ENCODE measurements around the gene XIAP.

DNA sequence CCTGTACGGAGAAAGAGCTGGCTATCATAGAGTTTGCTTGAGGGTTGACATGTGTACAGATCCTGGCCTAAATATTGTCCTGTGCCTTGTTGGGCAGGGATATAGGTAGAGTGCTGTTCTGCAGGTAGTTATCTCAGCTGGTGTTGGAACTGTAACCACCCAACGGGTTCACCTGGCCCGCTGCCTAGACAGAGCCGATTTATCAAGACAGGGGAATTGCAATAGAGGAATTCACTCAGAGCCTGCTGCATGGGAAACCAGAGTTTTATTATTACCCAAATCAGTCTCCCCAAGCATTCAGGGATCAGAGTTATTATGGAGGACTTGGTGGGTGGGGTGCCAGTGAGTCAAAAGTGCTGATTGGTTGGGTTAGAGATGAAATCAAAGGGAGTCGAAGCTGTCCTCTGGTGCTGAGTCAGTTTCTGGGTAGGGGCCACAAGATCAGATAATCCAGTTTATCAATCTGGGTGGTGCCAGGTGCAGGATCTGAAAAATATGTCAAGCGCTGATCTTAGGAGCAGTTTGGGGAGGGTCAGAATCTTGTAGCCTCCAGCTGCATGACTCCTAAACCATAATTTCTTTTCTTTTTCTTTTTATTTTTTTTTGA lies 42.5 kb upstream of the XIAP start:
- TF ChIP-seq, protein P1, sequence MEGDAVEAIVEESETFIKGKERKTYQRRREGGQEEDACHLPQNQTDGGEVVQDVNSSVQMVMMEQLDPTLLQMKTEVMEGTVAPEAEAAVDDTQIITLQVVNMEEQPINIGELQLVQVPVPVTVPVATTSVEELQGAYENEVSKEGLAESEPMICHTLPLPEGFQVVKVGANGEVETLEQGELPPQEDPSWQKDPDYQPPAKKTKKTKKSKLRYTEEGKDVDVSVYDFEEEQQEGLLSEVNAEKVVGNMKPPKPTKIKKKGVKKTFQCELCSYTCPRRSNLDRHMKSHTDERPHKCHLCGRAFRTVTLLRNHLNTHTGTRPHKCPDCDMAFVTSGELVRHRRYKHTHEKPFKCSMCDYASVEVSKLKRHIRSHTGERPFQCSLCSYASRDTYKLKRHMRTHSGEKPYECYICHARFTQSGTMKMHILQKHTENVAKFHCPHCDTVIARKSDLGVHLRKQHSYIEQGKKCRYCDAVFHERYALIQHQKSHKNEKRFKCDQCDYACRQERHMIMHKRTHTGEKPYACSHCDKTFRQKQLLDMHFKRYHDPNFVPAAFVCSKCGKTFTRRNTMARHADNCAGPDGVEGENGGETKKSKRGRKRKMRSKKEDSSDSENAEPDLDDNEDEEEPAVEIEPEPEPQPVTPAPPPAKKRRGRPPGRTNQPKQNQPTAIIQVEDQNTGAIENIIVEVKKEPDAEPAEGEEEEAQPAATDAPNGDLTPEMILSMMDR (IDR thresholded peaks at IDR 0.05): no peak
- TF ChIP-seq ZFX (IDR thresholded peaks at IDR 0.05; ENCODE audit: borderline replicate concordance): no peak

All from 22Rv1 (cell line).